PC-3 (cell line): ENCODE data around the gene ZFTA.

Experiments used
- EZH2 ChIP-seq: fragments of 300-600 bp; sonication (generic); IDR thresholded peaks from one replicate; pipeline ENCODE4 v1.6.1; 2017; ENCODE audit warnings: antibody characterized with exemption, mild to moderate bottlenecking, low read length; ENCODE audit not compliant: unreplicated experiment
- EZH2phosphoT487 ChIP-seq: fragments of 300-600 bp; sonication (generic); IDR thresholded peaks from 2 replicates; pipeline ENCODE4 v1.6.1; 2018; ENCODE audit warnings: mild to moderate bottlenecking, antibody characterized with exemption, low read length, borderline replicate concordance
- TF ChIP-seq, protein P1 (sequence below): fragments of 300-600 bp; sonication (generic); conservative IDR thresholded peaks from 2 replicates; pipeline ENCODE4 v1.5.1; 2017; ENCODE audit warnings: antibody characterized with exemption, low read depth, mild to moderate bottlenecking, low read length

- TF ChIP-seq, protein P1, sequence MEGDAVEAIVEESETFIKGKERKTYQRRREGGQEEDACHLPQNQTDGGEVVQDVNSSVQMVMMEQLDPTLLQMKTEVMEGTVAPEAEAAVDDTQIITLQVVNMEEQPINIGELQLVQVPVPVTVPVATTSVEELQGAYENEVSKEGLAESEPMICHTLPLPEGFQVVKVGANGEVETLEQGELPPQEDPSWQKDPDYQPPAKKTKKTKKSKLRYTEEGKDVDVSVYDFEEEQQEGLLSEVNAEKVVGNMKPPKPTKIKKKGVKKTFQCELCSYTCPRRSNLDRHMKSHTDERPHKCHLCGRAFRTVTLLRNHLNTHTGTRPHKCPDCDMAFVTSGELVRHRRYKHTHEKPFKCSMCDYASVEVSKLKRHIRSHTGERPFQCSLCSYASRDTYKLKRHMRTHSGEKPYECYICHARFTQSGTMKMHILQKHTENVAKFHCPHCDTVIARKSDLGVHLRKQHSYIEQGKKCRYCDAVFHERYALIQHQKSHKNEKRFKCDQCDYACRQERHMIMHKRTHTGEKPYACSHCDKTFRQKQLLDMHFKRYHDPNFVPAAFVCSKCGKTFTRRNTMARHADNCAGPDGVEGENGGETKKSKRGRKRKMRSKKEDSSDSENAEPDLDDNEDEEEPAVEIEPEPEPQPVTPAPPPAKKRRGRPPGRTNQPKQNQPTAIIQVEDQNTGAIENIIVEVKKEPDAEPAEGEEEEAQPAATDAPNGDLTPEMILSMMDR, result no peak
- no peak for TF ChIP-seq EZH2
- TF ChIP-seq EZH2phosphoT487, result no peak
These were observed 39.2 kb downstream of the ZFTA start for GRCh38 chr11:63729326-63729725.
